ENCODE measurements around the gene ZNF19.
A peak's percentile ranks its signal among the peaks of the same experiment; 100 is the strongest.

Gene ZNF19

GRCh38 chr16:71484006-71484893, 4.9 kb downstream of the ZNF19 start:
- peak; percentile 87 for DNase-seq

GRCh38 chr16:71482569-71482968, 6.6 kb downstream of the ZNF19 start:
- no peak for DNase-seq

- DNase-seq = no peak
These were observed 8.2 kb downstream of the ZNF19 start for GRCh38 chr16:71480956-71481355.

GRCh38 chr16:71479420-71479819, 9.7 kb downstream of the ZNF19 start:
- no peak for DNase-seq

- no peak for DNase-seq
These were observed 12.5 kb downstream of the ZNF19 start for GRCh38 chr16:71476457-71477124.

- DNase-seq = no peak
These were observed 14.3 kb downstream of the ZNF19 start for GRCh38 chr16:71474864-71475263.

GRCh38 chr16:71473891-71474290, 15.2 kb downstream of the ZNF19 start:
- DNase-seq = no peak

GRCh38 chr16:71472931-71473330, 16.2 kb downstream of the ZNF19 start:
- DNase-seq = no peak

- no peak for DNase-seq
These were observed 17.1 kb downstream of the ZNF19 start for GRCh38 chr16:71472051-71472450.

- DNase-seq = peak; percentile 36
These were observed 21.3 kb downstream of the ZNF19 start for GRCh38 chr16:71467810-71468209.

- DNase-seq = no peak
These were observed 24.9 kb downstream of the ZNF19 start for GRCh38 chr16:71464231-71464630.

GRCh38 chr16:71461686-71462648, 27.2 kb downstream of the ZNF19 start, which contains the start of gene ZNF23:
TSS of gene ZNF23 (minus strand) at chr16:71462247. CDS start at chr16:71456796, 5,451 bp downstream.
- peak; percentile 82 for DNase-seq

GRCh38 chr16:71460941-71461340, 28.2 kb downstream of the ZNF19 start:
- no peak for DNase-seq

- DNase-seq = no peak
These were observed 28.9 kb downstream of the ZNF19 start for GRCh38 chr16:71460236-71460635.

- DNase-seq = no peak
These were observed 29.6 kb downstream of the ZNF19 start for GRCh38 chr16:71459510-71459909.

GRCh38 chr16:71456801-71457200, 32.3 kb downstream of the ZNF19 start:
- no peak for DNase-seq

- DNase-seq = no peak
These were observed 36.1 kb downstream of the ZNF19 start for GRCh38 chr16:71453036-71453435.

GRCh38 chr16:71449020-71449419, 40.1 kb downstream of the ZNF19 start:
- DNase-seq = no peak

GRCh38 chr16:71448274-71448866, 40.8 kb downstream of the ZNF19 start:
- DNase-seq = no peak

GRCh38 chr16:71443714-71444113, 45.4 kb downstream of the ZNF19 start:
- no peak for DNase-seq

GRCh38 chr16:71442051-71442440, 47.1 kb downstream of the ZNF19 start, which contains the start of gene TLE7:
TSS of gene TLE7 (minus strand) at chr16:71442054. CDS start at chr16:71433324, 8,730 bp downstream.
- DNase-seq = no peak

GRCh38 chr16:71441348-71442050, 47.6 kb downstream of the ZNF19 start:
- peak; percentile 13 for DNase-seq

All from CD4-positive, alpha-beta T cell treated with Interleukin-10 for 1 hour (primary cell).